GM18505 (cell line): ENCODE data around the gene CALHM3.
"Not testable (repeated sequence)": the region's sequence is repeated elsewhere in the genome, so short reads cannot be mapped to it uniquely, and the experiment has no call there.

ENCODE experiments used
- ATAC-seq: cut with Tn5 transposase; IDR thresholded peaks from one replicate; pipeline ENCODE4 v1.9.1; 2021; ENCODE audit not compliant: unreplicated experiment
- POLR2A ChIP-seq: IDR thresholded peaks from 4 replicates; pipeline ENCODE4 v1.6.1; 2011; ENCODE audit warnings: borderline replicate concordance; ENCODE audit not compliant: insufficient read depth, insufficient read length; ENCODE audit errors: extremely low read depth

Gene CALHM3, protein sequence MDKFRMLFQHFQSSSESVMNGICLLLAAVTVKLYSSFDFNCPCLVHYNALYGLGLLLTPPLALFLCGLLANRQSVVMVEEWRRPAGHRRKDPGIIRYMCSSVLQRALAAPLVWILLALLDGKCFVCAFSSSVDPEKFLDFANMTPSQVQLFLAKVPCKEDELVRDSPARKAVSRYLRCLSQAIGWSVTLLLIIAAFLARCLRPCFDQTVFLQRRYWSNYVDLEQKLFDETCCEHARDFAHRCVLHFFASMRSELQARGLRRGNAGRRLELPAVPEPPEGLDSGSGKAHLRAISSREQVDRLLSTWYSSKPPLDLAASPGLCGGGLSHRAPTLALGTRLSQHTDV

DNA sequence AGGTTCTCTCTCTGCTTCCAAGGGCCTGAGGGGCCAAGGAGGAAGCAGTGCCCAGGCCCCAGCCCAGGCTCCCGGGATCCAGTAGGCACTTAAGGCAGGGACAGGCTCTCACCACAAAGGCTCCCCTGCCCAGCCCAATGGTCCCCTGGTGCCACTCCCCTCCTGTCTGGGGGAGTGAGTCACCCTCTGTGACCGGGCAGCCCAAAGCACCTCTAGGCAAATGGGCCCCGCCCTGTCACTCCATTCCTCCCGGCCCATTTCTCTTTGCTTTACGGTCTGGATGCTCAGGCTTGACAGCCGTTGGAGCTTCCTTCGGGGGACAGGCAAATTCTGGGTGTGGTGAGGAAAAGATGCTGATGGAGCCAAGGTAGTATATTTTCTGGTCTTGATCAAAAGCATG lies at the start of gene CALHM3:
TSS of gene CALHM3 (minus strand) at position 106 of the 400 bp plus-strand sequence. CDS start 208 bp downstream, outside the sequence.
- TF ChIP-seq POLR2A, result no peak
- ATAC-seq, result no peak

DNA sequence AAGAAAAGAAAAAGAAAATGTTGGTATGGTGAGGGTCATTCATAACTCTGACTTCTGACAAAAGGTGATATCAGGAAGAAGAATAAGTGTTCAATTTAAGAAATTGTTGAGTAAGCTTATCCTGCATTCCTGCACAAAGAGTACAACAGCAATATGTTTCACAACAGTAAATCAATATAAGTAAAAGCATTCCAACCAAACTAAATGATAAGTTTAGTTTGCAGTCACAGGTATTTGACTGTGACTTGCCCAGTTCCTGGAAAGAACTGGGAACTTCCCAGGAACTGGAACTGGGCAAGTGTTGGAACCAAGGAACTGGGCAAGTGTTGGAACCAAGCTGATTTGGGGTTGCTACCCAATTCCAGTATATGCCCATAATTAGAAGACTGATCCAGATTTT lies 49.5 kb upstream of the CALHM3 start:
- ATAC-seq, result no peak
- TF ChIP-seq POLR2A, result no peak

DNA sequence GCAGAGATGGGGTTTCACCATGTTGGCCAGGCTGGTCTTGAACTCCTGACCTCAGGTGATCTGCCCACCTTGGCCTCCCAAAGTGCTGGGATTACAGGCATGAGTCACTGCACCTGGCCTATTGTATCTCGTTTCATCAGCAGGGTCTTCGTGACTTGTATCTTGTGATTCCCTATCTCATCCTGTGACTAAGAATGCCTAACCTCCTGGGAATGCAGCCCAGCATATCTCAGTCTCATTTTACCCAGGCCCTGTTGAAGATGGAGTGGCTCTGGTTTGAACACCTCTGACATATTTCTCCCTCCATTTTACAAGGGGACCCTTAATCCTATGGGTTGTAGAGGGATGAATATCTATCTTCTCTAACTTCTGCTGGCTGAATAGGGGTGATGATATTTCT lies 48.4 kb upstream of the CALHM3 start:
- not testable (repeated sequence) for ATAC-seq

DNA sequence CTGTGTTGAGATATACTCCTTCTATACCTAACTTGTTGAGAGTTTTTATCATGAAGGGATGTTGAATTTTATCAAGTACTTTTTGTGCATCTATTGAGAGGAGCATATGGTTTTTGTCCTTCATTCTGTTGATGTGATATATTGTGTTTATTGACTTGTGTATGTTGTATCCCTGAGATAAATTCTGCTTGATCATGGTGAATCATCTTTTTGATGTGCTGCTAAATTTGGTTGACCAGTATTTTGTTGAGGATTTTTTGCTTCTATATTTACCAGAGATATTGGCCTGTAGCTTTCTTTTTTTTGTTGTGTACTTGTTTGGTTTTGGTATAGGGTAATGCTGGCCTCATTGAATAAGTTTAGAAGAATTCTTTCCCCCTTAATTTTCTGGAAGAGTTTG lies 46.9 kb upstream of the CALHM3 start:
- no peak for ATAC-seq
- TF ChIP-seq POLR2A, result no peak

DNA sequence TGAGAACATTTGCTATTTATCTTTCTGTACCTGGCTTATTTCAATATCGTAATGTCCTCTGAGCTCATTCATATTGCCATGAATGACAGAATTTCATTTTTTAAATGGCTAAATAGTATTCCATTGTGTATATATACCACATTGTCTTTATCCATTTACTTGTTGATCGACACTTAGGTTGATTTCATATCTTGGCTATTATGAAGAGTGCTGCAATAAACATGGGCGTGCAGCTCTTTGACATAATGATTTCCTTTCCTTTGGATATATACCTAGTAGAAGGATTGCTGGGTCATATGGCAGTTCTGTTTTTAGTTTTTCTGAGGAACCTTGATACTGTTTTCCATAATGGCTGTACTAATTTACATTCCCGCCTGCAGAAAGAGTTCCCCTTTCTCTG lies 44.6 kb upstream of the CALHM3 start:
- TF ChIP-seq POLR2A, result no peak
- ATAC-seq, result no peak

DNA sequence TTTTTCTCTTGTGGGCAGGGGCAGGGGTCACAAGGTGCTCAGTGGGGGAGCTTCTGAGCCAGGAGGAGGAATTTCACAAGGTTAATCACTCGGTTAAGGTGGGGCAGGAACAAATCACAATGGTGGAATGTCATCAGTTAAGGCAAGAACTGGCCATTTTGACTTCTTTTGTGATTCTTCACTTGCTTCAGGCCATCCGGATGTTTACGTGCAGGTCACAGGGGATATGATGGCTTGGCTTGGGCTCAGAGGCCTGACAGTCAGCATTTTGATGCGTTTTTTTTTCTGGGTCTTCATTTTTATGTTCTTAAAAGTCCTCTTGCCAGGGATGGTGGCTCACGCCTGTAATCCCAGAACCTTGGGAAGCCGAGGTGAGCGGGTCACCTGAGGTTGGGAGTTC lies 43.0 kb upstream of the CALHM3 start:
- ATAC-seq, result not testable (repeated sequence)

DNA sequence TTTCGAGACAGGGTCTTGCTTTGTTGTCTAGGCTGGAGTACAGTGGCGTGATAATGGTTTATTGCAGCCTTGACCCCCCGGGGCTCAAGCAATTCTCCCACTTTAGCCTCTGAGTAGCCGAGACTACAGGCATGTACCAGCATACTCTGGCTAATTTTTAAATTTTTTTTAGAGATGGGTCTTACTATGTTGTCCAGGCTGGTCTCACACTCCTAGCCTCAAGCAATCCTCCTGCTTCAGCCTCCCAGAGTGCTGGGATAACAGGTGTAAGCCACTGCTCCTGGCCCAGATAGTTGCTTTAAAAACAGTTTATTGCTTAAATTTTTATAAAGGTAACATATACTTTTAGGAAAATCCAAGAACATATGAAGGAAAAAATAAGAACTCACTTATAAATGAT lies 40.8 kb upstream of the CALHM3 start:
- TF ChIP-seq POLR2A, result no peak
- no peak for ATAC-seq

DNA sequence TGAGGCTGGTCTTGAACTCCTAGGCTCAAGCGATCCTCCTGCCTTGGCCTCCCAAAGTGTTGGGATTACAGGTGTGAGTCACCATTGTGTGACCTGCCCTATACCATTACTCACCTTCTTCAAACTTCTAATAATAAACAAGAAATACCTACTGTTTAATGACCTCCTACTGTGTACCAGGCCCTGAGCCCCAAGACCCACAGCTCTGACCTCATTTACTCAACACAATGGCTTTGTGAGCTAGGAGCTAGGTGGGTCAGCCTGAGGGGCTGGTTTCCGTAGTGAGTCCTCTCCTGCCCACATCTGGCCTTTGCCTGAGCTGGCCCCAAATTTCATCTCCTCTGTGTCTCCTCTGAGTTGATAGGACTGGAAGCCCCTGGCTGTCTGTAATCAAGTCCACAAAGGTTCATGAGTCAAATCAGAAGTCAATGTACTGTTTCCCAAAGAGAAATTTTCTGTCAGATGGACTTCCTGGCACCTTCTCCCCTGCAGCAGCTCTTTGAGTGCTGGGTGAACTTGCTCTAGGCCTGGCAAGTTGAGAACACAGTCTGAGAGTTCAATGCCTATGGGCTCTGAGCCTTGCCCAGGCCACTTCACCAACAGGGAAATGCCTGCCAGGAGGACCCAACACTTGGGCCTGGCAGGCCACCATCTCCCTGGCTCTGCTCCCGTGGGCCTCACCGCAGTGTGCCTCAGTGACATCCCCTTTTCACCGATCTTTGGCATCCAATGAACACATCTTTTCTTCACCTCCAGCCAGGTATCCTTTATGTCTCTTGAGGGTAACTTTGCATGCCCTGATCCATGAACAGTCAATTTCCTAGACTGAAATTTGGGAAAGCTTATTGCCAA lies 38.4 kb upstream of the CALHM3 start:
- no peak for TF ChIP-seq POLR2A
- ATAC-seq, result no peak

DNA sequence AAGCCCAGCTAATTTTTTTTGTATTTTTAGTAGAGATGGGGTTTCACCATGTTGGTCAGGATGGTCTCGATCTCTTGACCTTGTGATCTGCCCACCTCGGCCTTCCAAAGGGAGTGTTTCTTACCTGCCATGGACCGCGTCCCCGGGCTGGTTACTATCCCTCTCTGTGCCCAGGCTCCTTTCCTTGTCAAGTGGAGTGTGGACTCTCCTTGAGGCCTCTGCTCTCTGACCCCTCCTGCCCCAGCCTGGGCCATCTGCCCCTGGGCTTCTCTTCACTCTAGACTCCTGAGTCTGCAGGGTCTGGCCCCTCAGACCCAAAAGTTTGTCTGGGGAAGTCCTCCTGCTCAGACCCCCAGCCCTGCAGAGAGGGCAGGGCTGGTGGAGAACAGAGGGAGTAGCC lies 35.2 kb upstream of the CALHM3 start:
- TF ChIP-seq POLR2A, result no peak
- no peak for ATAC-seq

DNA sequence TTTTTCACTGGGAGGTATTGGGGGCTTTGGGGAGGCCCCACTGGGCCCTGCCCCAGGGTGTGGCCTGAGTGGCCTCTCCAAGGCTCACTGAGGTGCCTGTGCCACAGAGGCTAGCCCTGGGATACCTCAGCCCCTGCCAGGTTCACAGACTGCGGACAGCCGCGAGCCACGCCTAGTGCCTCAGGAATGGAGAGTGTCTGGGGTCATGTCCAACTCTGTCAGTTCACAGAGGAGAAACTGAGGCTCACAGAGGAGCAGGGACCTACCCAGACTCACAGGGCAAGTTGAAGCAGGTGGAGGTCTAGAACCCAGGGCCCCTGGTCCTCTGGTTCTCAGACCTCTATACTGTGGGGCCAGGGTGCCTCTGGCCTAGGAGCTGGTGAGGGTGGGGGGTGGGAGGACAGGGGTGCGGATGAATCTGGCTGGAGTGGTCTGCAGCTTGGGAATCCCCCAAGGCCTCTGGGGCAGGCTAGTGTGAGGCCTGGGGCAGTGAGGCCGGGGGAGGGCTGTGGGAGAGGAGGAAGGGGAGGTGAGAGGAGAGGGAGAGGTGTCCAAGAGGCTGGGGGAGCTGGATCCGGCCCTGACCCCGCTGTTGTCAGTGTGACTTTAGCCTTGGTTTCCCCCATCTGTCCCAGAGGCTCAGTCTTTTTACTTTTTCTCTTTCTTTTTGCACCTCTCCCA lies 34.5 kb upstream of the CALHM3 start:
- TF ChIP-seq POLR2A, result no peak
- no peak for ATAC-seq

DNA sequence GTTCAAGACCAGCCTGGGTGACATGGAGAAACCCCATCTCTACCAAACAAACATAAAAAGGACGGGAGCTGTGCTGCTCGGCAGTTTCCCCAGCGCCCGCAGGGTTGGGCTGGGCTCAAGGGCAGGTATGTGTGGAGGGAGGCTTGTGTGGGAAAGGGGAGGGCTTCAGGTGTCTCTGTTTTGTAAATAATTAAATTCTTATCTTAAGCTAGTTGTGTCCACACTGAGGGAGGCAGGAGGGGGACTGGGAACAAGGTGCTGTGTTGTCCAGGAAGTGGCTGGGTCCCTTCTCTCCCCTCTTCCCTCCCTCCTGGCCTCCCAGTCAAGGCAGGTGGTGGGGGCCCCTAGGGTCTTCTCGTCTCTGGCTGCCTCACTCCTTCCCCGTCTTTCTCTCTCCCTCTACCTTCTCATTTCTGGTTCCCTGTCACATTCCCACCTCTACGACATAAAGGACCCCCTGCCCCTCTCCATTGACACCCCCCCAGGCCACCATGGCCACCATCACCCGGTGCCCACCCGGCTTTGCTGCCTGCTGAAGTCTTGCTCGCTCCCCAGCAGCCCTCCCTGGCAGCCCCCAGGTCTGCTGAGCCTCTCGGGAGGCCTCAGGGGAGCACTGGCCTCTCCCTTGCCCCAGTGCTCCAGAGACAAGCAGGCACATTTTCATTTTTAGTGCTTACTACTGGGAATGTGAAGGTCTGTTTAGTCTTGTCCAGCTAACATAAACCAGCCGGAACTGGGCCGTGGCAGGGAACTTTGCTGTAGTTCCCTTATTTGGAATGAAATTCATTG lies 33.7 kb upstream of the CALHM3 start:
- no peak for ATAC-seq
- no peak for TF ChIP-seq POLR2A

DNA sequence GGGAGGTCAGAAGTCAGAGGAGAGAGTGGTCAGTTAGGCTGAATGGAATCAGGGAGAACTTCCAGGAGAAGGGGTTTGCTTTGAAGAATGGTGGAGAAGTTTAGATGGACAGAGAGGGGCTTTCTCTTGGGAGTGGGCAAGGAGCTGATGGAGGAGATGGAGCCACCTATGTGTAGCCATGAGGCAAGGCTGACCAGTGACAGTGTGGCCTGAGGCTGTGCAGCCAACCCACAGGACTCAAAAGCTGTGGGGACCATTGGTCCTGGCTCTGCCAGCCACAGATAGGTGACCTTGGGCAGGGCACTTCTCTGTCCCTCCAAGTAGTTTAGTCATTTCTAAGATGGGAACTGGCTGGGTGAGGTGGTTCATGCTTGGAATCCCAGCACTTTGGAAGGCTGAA lies 33.1 kb upstream of the CALHM3 start:
- ATAC-seq, result no peak

More for the DNA sequence above, 33.1 kb upstream of the CALHM3 start:
- no peak for TF ChIP-seq POLR2A
